HG03457 (cell line): ENCODE data around the gene SREK1IP1.

ENCODE experiments used
- ATAC-seq: cut with Tn5 transposase; IDR thresholded peaks from one replicate; pipeline ENCODE4 v1.9.1; 2021; ENCODE audit warnings: moderate number of reproducible peaks; ENCODE audit not compliant: unreplicated experiment

SREK1IP1 gene

DNA sequence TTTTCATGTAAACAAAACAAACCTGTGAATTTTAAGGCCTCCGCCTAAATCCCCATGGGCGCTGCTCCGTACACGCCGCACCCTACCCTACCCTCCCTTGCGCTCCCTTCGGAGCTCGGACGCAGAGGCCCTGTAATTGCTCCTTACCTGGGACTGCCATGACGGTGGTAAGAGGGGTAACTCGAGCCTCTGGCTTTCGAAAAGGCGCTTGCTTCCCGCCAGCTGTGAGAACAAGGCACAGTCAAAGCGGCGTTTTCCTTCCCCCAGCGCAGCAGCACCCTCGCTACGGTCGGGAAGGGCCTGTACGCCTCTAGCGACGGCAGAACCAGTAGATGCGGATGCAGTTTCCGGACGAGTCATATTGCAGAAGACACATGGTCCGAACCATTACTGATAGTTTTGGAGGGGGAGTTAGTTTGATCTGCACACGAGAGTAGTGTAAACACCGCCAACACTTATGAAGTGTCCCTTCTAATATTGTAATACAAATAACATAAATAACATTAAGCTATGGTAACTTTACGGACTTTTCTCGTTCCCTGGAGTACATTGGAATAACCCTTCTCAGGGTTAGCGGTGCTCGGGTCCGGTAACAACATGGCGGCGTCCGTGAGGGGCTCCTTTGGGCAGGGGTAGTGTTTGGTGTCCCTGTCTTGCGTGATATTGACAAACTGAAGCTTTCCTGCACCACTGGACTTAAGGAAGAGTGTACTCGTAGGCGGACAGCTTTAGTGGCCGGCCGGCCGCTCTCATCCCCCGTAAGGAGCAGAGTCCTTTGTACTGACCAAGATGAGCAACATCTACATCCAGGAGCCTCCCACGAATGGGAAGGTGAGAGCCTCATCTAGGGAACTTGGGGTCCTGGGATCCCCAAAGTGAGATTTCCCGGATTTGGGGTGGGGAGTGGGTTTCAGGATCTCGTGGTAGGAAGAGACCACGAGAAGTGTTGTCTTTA lies at the start of gene SREK1IP1, which contains the start of gene CWC27:
Gene SREK1IP1 (minus strand): TSS at position 334 of the 955 bp plus-strand sequence. CDS start 174 bp downstream, at position 160.
Gene CWC27 (plus strand): TSS at position 573 of the 955 bp plus-strand sequence. CDS start 217 bp downstream, at position 790.
- peak; percentile 97 for ATAC-seq

DNA sequence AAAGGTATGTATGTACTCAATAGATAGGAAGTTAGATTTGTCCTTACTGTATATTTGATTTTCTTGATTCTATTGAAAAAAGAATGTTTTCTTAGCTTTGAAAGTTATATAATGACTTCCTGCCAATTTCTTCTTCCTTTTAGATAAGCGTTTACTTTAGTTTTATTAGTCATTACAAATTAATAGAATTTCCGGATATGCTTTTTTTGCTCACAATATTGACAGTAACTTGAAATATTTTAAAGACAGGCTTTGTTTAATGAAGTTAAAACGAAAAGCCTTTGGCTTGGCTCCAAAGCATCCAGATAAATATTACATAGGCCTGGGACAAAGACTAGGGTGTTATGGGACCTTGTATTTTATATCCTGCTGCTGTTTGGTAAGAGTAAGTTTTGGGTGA lies 49.8 kb upstream of the SREK1IP1 start:
- no peak for ATAC-seq

DNA sequence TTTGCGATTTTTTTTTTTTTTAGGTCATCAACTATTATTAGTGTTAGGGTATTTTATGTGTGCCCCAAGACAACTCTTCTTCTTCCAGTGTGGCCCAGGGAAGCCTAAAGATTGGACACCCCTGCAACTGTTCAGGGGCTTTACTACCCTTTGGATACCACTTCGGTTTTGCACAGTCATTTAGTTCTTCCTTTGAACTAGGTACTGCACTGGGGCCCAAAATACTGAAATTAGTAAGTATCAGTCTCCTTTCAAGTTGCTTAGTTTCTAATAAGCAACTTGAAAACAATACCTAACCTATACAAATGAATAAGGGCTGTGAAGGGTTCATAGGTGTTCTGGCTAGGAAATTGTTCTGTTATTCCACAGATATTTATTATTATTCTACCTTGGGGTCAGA lies 45.6 kb upstream of the SREK1IP1 start:
- peak; percentile 87 for ATAC-seq

DNA sequence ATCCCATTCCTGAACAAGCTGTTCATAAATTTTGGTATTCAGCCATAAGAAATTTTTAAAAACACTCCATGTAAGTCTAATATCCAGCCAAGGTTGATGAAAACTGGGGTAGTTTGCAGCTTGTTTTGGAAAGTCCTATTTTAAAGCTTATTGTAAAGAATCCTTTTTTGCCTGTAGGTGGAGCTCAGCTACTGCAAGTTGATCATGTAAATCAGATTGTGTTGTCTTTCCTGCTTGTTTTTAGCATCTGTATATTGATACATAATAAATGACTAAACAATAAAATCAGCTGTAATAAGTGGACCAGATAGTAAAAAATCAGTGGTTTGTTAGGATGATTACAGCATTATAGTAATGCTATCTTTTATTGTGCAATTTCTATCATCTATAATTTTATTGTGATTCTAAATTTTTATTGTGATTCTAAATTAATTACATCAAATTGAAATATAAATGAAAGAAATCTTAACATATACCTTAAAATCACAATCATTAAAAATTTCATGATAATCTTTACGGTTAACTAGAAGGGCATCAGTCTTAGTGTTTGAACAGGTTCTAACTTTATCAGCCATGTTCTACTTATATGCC lies 42.7 kb upstream of the SREK1IP1 start:
- no peak for ATAC-seq

DNA sequence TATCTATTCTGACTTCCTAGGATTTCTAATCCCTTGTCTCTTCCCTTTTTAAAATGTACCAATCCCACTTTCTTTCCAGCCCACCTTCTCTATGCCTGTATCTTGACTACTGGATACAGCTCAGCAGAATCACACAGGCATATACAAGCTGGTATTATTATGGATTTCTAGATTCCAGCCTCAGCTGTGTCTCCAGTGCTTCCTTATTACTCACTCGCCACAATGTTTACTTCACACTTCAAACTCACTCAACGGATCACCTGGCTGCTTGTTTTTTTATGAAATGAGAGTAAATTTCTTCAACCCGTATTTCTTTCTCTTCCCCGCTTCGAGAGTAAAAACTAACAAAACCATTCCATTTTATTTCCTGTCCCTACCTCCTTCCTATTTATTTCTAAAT lies 39.0 kb upstream of the SREK1IP1 start:
- ATAC-seq: no peak

DNA sequence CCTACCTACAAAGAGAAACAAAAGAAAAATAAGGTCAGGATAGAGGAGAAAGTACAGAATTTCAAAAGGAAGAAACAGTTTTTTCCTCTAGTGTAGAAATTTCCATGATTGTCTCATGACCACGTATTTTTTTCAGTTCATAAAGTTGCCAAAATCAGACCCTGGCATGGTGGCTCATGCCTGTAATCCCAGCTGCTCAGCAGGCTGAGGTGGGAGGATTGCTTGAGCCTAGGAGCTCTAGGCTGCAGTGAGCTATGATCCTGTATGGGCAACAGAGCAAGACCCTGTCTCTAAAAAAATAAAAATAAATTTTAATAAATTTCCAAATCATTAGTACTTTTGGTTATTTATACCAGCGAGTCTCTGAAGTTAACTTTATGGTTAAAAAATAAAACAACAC lies 38.0 kb upstream of the SREK1IP1 start:
- no peak for ATAC-seq

DNA sequence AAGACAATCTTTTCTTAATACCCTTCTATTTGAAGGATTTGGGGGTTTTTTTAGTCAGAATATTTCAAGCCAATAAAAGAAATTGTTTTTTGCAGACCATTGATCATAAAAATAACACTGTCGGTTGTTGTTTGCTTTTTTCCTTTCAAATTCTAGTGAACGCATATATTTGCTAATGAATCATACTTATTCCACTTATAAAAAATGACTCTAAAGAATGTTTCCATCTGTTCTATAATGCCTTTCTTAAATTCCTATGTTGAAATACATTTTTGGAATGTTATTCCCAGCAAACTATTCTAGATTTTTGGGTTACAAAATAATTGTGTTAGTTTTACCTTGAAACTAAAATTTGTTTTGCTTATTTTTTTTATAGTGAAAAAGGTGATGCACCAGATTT lies 32.4 kb upstream of the SREK1IP1 start:
- no peak for ATAC-seq

DNA sequence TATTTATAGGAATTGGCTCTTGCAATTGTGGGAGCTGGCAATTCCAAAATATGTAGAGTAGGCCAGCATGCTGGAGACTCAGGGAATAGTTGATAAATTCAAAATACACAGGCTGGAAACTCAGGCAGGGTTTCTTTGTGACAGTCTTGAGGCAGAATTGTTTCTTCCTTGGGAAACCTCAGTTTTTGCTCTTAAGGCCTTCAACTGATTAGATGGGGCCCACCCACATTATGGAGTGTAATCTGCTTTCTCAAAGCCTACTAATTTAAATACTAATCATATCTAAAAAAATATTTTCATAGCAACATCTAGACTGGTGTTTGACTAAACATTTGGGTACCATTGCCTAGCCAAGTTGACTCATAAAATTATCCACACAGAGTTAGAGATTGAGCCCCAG lies 27.8 kb upstream of the SREK1IP1 start:
- no peak for ATAC-seq

DNA sequence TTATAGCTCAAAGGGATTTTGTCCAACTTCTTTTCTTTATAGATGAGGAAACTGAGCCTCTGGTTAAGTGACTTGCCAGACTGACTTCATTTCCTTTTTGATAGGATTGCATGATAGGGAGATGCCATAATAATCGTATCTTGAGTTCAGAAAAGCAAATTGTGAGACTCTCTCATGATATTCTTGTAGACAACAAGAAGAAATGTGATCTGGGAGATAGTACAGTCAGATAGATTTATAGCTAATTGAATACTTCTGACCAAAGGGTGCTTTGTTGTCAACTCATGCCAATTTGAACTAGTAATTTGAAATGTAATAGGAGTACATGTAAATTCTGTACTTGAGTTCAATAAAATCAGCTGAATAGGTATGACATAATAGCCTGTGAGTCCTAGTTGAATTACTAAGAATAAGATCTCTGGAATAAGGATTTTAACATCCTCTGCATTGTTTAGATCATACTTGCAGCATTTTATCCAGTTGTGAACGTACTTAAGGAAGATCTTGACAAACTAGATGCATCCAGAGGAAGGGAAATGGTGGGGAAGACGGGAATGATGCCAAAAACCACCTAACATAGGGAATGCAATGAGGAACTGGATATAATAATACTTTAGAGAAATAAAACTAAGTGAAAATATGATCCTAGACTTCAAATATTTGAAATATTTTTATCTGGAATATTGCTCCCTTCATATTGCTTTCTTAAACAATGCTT lies 25.7 kb upstream of the SREK1IP1 start:
- no peak for ATAC-seq

DNA sequence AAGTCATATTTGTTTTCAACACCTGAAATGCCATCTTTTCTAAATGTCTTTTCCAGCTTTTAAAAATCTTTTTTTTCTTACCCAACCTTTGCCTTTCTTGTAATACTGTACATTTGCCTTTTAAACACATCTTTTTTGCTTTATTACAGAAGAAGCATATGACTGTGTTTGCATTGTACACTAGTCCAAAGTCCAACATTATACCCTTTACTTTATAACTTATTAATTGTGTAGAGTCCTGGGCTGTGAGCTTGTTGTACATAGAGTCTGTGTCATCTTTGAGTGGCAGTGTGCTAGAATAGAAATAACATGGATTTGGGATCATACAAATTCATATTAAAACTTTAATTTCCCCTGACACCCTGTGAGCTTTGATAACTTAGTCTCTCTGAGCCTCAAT lies 24.0 kb upstream of the SREK1IP1 start:
- ATAC-seq: no peak

DNA sequence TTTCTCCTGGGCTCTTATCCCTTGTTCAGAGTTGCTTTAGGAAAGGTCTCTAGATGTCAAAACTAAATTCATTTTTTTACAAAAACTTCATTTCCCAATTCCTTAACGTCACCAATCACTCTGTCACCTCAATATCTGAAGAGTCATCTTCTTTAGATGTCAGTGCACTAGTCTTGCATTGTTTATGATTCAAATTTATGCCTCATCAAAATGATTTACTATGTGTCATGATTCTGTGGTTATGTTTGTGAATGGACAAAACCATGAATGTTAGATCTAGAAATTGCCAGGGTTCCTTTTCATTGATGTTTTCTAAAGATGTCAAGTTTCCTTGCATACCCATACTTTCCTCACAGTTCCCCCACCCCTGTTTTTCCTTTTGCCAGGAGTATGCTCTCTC lies 21.7 kb upstream of the SREK1IP1 start:
- no peak for ATAC-seq

DNA sequence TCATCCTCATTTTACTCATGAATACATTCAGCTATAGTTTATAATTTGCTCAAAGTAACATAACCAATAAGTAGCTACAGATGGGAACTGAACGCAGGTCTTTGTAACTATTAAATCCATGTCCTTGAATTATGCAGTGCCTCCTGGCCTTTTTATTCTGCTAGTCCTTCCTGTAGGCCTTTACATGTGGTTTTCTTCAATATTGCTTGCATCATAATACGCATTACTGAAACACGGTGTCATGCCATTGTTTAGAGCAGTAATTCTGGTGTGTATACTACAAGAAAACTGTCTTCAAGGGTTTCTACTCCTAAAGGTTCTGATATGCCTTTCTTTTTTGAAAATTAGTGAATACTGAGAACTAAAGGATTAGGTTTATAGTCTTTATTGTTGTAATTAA lies 21.0 kb upstream of the SREK1IP1 start:
- no peak for ATAC-seq

DNA sequence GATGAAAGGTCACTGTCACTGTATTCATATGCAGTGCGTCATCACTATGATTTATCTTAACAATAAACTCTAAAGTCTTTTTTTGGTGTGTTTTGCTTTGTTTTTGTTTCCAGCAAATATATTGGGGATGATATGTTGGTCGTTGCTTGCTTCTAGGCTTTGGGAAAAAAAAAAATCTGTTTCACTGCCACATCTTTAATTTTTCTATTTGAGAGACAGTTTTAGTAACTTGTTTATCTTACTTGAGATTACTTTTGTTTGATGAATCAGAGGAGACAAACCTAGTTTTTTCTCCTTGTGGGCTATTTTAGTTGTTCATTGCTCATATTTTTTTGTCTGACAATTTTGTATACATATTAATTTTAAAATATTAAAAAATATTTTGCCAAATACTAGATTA lies 19.7 kb upstream of the SREK1IP1 start:
- ATAC-seq: no peak

DNA sequence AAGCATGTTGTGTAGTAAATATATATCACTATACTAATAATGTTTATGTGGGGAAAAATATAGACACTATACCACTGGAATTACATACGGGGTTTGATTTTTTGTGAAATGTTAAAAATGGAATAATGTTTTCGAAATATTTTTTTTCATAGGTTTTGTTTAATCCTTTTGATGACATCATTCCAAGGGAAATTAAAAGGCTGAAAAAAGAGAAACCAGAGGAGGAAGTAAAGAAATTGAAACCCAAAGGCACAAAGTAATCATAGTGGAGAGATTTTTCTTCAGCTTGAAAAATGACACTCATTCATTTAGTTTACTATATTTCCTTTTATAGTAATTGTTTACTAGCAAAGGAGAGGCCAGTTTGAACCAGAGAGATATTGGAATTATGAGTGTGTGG lies 17.9 kb upstream of the SREK1IP1 start:
- no peak for ATAC-seq

DNA sequence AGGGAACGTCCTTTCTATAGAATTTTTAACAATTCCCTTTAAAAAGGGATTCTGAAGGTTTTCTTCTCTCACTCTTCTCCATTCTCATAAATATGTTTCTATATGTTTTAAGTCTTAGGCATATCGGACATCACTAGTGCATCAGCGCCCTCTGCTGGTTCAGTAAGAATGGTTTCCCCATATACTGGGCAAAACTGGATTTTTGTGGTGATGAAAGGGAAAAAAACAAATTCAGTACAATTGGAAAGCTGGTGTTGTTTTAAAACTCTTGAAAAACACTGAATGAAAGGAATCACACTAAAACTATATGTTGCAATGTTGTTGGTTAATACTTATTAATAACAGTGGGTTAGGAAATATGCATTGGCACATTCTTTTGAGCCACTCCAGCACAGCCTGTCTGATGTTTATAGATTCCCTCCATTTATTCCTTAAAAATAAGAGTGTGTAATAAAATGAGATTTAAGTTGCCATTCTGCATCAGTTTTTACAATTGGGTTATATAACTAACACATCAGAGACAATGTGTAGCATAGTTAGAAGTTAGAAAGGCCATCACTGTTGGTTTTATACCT lies 16.0 kb upstream of the SREK1IP1 start:
- no peak for ATAC-seq

DNA sequence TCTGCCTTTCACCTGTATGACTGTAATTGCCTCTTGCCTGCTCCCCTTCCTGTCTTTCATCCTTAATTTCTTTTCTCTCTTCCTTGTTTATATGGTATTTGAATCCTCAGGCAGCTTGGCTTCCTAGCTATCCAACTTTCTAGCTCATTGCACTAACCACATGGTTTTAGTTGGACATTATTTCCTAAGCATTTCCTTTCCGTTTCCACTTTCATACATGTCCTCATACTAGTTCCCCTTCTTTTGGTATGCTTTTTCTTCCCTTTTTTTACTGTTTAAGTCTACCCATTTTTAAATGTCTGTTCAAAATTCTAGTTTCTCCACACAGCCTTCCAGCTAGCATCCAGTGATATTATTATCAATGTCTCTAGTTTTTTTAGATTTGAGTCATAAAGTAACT lies 6.8 kb upstream of the SREK1IP1 start:
- no peak for ATAC-seq

DNA sequence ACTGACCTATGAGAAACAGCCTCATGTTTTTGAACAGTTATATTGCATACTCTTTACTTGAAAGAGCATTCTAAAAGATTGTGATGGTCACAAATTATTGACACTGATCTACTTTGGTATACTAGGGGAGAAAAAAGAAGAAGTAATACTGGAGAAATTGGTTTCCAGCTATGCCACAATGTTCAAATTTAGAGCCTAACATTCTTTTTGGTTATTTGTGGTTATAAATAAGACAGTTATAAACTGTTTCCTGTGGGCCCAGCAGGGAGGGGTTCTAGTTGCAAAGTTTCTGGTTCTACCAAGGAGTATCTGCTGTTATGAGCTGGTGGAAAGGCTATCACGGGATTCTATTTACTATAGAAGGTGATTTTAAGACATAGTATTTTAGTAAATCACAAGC lies 5.0 kb upstream of the SREK1IP1 start:
- ATAC-seq: peak; percentile 43

DNA sequence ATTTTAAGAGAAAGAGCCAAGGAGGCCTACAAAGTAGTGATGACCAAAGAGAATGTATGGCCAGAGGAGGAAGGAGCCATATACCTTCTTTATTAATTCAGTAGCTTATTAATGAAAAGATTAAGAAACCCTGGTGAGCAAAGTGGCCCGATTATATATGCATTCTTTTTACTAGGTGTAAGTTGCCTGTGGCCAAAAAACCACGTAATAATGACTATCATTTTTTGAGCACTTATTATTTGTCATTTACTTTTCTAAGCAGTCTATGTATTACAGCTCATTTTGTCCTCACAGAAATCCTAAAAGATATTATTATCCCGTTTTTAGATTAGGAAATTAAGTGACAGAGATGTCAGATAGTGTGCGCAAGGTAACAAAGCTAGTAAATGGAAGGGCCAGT lies 3.2 kb upstream of the SREK1IP1 start:
- no peak for ATAC-seq

DNA sequence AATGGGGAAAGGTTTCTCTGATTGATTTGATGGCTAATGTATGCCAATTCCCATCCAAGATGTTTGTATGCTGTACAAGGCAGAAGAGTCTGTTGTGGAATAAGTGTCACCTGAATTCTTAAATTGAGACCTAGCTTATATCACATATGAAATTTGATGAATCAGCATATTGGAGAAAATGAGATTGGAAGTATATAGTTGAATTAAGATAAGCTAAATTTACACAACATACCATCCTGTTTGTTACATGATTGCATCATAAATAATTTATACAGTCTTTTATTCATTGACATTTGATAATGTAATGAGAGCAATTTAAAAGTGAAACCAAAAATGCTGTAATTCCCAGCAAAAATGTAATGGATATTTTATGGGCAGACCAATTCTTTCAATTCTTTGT lies 1.4 kb upstream of the SREK1IP1 start:
- ATAC-seq: no peak

DNA sequence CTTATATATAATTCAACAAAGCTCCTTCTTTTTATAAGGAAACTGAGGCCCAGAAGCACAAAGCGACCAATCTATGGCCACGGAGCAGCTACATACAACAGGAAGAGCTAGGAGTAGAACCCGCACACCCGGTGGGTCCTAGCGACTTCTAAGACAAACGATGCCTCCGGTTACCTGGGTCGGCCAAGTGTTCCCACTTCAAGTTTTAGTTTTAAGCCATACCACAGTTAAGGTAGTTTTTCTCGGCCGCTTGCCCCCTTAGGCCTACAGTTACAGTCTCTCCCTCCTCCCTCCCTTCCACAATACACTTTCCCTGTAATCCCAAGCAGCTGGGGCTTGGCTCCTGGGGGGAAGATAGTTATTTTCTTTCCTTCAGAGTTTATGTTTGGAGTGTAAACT lies 533 bp downstream of the SREK1IP1 start:
- ATAC-seq: no peak

DNA sequence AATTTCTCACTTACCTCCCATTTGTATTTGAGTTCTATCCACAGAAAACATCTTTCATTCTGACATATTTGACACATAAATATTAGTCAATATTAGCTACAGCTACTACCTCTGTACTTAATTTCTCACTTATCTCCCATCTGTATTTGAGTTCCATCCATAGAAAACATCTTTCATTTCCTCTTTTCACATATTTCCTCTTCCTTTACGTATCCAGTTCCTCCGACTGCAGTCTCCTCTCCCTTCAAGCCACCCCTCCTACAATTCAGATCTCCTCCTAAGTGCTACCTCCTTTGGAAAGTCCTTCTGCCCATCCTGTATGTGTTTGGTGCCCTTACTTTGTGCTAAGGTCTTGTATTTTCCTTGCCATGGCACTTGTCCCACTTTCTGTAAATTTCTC lies 1.6 kb downstream of the SREK1IP1 start:
- no peak for ATAC-seq
